ENCODE results near the gene TTI1.

TTI1 gene

DNA sequence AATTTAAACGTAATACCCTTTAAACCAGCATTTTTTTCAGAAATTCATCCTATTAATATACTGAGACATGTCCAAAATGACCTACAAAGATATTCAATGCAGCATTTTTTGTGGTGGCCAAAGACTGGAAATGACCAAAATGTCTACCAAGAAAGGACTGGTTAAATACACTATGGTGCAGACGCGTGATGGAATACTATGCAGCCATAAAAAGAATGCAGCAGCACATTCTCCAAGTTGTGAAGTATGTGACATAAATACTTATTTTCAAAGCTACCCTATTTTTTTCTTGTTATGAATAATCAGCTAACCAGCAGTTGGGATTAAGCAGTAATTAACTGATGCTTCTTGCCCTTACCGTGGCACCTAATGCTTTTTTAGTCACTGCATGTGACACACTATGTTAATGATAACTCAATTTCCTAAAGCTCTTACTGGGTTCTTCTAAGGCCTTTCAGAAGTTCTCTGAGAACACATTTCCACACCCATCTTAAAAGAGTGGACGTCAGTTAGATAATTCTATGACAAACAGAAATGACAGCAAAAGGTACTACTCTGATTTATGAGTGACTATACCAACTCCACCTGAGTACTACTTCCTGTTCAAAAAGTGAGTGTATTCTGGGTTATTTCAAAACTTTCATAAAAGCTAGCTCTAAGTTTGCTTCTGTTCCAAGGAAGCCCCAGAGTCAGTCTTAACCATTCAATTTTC is 24.9 kb downstream of the TTI1 start:
- no peak for DNase-seq

DNA sequence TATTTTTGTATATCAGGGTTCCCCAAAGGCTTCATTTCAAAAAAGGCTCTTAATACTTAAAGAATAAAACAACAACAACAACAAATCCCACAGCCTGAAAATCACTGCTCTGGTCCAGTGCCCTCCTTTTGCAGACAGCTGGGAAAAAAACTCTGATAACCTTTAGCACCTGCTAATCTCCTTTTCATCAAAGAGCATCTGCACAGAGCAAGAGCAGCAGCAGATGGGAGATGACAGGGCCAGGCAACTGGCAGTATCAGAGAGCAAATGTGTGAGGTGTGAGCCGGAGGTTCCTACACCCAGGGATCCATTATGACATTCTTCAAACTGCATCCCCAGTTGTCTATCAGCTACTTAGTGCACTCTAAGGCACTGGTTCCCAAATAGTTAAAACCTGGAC is 25.7 kb downstream of the TTI1 start:
- peak; percentile 29 to 90 for DNase-seq

DNA sequence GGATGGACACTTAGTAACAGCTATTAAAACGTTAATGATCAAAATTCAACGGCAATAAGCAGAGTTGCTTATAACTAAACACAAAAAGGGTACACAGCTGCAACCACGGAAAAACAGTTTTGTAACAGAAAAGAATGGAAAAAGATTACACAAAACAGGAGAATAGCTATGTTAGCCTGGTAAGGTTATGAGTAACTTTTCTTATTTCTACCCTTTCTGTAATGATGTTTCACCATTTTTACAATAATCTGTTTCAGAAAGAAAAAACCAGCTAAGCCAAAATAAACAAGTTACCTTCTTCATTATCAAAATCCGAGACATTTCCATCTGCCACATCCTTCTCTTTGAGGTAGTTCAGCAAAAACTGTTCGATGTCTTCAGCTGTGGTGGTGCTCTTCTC is 27.4 kb downstream of the TTI1 start:
- DNase-seq = no peak

DNA sequence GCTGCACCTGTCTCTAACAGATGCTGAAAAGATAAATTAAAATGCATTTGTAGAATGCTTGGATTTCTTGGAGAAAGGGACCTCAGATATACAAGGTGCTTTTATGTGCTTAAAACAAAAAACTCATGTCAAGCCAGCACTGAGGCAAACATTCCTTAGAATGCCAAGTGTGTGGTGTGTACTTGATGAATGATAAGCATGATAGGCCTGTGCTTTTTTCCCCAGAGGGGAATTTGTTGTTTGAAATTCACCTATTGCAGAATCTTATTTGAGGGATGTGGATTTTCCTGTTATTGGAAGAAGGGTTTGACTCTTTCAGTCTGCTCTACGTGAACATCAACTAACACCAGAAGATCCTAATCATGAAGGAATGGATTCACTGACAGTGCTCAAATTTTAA is 28.8 kb downstream of the TTI1 start:
- no peak for DNase-seq

DNA sequence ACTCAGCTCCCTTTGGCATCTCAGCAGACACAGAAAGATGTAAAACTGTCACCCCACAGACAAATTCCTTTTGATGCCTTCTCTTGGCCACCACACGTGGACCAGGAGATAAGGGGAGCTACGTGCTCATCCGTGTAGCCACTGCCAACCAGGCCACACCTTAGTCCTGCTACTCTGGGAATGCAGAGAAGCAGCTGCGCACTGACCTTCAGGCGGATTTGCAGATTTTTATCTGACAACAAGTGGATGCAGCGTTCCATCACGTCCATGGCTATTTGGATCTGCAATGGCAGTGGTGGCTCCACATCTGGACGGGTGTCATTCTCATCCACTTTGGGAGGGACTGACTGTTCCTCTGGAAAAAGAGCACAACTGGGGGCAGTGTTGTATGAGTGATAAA is 30.8 kb downstream of the TTI1 start:
- no peak for DNase-seq

DNA sequence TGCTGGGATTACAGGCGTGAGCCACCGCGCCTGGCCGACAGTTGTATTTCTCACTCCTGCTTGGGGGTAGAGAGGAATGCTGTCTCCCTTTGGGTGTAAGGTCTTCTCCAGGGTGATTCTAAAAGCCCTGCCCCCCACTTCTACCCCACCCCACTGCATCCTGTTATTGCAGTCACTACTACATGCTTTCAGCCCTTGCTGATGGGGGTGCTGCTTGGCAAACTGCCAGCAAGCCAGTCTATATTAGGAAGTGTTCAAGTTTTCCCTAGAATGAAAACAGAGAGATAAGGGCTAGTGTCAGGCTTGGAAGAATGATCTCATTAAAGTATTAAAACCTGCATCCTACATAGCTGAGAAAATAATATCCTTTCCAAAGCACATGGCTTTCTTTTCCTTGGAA is 31.3 kb downstream of the TTI1 start:
- no peak for DNase-seq

DNA sequence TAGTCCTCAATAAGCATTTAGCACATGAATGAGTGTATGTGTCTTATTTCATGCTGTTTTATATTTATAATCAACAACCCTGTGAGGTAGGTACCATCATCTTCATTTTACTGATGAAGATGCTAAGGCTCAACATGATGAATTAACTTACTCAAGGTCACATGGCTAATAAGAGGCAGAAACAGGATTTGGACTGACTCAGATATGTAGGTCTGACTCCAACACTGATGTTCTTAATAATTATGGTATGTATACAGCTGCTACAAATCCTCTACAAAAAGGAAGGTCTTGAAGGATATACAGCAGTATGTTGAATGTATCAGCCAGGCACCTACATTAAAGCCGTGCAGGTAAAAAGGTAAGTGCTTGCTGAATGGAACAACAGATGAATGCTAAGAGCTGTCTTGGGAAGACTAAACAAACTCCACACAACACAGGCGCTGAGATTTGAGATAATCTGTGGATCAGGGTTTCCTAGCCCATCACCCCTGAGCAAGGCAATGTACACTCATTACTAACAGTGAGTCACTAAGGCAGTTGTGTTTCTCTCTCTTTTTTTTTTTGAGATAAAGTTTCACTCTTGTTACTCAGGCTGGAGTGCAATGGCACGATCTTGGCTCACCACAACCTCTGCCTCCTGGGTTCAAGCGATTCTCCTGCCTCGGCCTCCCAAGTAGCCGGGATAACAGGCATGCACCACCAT is 31.9 kb downstream of the TTI1 start:
- DNase-seq = no peak

DNA sequence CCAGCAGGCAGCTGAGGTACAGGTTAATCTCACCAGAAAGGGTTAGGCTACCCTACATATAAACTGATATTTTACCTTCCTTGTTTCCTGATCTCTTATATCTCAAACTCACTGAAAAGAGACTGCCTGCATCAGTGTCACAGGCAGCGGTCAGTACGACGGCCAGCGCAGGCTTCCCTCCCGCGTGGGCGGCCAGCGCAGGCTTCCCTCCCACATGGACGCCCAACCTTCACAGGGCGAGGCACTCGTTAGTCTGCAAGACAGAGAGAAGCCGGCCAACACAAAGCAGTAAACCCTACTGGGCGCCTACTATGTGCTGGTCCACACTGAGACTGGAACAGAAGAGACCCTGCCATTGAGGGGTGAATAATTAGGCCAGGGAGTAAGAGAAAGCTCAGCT is 33.0 kb downstream of the TTI1 start:
- DNase-seq = no peak

DNA sequence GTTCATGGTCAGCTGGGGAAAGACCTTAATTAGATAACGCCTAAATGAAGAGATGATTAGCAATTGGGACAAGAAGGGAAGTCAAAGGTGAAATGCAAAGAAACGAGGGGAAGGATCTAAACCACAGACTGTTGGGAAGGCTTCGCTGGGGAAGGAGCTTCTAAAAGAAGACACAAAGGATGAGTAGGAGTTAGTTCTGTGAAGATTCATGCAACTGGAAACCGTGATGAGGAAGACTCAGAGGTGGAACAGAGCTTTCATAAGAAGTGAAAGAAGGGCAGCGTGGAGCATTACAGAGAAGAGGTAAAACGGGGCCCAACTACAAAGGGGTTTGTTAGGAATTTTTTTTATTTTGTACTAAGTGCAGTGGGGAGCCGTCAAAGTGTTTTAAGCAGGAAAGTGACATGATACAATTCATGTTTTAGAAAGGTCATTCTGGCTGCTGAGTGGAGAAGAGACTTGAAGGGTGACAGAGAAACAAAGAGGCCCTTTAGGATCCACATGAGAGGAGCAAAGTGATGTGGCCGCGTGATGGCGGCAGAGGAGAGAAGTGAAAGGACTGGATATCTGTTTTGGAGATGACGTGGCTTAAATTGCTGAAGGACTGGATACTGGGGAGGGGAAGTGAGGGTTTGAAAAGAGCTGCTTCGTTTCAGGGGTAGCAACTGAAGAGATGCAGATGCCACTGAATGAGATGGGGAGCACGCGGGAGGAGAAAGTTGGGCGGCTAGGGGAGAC is 33.6 kb downstream of the TTI1 start:
- DNase-seq = no peak

DNA sequence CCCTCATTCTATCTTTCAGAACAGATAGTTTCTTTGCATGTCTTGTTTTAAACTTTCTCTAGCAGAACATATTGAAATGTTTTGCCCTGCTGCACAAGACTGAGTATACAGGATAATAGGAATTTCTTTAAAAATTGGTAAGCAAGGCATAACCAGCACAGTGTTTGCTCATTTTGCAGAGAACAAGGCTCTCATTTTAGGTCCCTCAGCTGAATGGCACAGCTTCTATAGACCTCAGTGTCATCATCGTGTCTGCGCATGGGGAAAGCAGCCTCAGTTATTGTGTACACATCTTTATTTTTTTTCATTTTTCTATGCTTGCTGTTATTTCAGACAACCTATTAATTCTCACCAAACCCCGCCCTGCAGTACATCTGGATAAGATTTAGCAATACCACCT is 35.7 kb downstream of the TTI1 start:
- DNase-seq = no peak

DNA sequence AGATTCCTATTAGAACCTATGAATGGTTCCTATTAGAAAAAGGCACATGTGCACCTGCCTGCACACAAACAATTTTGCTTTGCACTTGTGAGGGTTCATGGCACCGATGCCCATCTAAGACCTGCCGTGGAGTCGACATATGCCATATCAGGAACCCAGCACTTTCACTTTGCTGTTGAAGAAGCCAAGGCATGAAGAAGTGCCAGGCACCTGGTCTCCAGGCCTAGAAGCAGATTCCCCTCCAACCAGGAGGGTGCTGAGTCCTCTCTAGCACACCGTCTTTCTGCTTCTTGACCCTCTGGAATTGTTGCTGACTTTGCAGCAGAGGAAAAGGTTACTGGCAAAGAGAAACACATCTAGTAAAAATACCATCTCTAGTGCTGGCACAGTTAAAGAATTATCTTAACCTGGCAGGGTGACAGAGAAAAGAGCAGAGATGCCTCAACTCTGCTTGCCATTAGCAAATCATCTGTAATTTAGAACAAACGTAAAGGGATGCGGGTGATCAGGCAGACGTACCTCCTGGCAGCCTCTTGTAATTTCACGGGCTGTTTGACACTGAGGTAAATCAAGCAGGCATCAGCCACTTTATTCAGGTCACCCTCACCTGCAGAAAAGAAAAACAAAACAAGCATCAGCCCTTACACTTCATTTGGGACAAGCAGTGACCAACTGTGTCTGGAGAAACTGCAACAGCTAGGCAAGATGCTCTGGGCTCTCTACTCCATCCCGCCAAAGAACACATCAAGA is 37.2 kb downstream of the TTI1 start:
- no peak for DNase-seq

DNA sequence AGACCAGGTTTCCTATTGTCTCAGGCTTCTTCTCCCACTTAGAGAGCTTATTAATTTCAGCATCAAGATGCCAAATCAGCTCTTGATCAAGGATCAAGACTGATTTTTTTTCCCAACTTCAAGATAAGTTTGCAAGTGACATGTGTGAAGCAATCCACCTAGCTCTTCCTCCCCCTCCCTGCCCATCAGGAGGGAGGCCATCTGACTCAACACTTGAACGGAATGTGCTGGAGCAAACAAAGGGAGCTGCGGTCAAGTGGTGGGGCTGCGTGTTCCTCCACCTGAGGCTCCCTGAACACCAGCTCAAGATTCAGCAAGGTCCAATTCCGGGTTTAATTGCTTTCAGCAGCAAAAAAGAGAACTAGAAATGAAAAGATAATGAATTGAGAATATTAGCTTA is 38.7 kb downstream of the TTI1 start:
- DNase-seq = peak; percentile 67 to 84

DNA sequence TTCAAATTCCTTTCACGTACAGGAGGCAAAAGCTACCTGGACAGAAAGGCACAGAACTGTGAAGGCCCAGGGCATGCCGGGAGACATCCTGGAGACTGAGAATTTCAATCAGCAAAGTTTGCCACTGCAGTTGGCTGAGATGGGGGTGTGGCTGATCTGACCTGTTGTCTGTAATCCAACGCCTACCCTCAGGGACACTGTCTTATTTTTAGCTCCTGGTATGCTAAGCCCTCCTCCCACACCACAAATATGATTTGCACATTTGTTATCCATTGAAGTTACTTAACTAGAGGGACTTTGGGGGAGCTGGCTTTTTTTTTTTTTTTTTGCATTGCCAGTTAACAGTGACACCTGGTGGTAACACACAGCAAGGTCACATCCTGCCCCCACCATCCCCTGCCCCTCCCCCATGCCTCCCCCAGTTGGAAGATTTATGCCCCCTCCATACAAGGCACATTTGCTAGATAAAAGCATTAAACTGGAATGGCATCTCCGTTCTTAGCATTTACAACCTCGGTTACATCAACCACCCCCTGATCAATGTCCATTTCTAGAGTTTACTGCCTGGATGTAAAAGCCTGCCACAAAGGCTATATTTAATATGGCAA is 40.4 kb downstream of the TTI1 start:
- peak; percentile 22 to 55 for DNase-seq

DNA sequence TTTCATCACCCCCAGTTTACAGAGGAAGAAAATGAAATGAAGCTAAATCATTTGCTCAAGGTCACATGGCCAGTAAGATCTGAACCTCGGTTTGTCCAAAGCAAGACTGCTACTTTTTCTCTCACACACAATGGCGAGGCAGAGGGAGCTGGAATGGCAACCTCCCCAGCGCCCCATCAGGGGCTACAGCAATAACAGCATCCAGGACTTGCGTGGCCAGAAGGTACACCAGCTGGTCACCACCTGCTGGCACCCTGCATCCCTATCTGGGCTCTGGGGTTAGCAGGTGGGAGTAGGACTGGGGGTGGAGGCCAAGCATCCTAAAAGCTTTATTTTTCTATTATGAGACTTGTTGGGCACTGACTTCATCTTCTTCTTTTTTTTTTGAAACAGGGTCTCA is 41.3 kb downstream of the TTI1 start:
- DNase-seq = peak; percentile 69 to 93

DNA sequence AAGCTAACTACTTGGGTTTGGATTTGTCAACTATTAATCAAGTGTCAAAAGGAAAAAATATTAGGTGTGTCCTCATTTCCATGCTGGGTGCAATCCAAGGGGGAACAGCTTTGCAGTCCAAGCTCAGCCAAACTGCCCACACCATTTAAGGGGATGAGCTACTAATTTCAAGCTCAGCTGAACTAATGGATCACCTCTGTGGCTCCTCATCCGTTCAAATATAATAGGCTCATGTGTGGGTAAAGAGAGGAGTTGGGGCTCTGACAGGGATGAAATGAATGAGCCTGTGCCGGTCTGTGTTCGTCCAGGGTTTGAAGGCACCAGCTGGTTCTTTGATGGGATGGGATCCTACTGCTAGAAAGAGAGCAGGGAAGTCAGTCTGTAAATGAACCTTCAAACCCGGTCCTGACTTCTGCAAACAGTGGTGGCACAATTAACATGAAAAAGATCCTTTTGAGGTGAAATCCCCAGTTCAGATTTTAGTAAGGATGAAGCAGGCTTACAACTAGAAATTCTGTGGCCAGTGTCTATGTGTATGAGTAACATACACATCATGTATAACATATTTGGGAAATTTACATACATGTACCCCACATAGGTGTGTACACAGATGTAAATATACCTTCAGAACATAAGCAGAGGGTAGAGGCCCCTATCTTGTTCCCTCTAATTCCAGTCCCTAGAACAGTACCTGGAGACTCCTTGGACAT is 41.9 kb downstream of the TTI1 start:
- DNase-seq = peak; percentile 38 to 47

DNA sequence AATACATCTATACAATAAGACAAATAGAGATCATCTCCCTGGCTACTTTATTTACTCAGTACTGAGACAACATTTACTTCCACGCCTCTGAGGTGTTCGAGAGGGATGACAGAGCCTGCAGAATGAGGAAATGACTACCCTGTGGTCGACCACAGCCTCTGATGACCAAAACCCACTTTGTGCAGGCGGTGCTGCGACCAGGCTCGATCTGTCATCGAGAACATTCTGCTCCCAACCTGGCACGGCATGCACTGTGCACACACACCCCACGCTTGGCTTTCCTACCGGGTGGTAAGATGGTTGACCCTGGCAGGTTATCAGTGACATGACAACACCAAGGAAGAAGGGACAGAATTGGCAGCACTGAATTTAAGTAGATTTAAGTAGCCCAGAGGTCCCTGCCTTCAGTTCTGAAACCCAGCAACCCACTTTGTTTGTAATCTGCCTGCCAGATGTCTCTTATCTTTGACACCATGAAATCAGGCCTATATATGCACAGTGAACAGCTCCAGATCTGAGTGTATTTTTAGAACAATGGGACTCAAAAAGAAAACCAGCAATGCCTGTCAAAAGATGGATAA is 42.6 kb downstream of the TTI1 start:
- DNase-seq = peak; percentile 38 to 81

DNA sequence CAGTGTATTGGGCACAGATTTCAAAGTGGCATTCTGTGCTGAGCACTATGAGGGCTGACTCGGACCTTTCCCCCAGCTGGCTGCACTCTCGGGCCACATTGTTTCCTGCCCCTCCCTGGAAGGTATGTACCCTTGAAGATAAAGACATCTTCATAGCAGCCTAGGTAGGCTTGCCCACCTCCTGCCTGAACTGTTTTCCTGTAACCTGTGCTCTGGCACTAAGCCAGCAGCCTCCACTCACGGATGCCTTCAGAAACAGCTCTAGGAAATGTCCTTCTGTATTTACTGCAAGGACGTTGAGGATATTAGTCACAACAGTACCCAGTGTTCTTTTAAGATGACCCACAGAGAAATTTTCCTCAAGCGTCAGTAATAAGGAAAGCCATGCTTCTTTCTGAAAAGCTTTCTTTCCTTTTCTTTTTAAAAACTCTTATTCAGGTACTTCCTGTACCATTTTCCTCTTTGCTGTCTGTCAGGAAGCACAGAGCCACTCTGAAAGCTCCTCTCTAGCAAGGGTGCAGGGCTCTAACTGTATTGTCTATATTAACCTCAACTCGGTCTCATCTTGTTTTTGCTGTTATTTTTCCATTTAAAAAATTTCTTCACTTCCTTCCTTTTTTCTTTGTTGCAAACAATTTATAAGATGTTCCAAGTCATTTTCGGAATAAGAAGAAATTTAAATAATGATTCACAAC is 43.5 kb downstream of the TTI1 start:
- no peak for DNase-seq

DNA sequence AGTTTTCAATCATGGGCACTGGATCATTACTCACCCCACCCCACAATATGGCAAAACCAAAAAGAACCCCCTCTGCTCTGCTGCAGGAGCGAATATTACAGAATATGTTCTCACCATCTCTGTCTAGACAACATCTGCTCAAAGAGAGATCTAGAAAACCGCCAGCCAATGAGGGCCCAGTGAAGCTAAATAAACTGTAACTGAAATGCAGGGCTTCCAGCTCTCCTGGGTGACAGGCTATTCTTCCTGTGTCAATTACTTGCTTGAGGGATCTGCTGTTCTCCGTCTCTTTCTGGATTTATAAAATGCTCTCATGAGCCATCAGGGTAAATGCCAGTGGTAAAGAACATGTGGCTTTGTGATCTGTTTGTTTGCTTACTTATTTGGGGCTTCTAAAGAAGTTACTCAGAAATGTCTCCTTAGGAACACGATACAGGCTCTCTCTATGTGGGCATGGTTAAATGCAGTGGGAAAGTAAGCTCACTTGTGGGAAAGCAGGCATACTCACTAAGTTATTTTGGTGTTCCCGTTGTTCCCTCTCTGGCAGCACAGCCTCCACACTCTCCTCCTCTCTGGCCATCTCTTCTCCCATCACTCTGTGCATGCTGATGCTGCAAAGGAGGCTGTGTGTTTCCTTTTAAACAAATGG is 44.8 kb downstream of the TTI1 start:
- DNase-seq = peak in 1 of 2 experiments; percentile 25

DNA sequence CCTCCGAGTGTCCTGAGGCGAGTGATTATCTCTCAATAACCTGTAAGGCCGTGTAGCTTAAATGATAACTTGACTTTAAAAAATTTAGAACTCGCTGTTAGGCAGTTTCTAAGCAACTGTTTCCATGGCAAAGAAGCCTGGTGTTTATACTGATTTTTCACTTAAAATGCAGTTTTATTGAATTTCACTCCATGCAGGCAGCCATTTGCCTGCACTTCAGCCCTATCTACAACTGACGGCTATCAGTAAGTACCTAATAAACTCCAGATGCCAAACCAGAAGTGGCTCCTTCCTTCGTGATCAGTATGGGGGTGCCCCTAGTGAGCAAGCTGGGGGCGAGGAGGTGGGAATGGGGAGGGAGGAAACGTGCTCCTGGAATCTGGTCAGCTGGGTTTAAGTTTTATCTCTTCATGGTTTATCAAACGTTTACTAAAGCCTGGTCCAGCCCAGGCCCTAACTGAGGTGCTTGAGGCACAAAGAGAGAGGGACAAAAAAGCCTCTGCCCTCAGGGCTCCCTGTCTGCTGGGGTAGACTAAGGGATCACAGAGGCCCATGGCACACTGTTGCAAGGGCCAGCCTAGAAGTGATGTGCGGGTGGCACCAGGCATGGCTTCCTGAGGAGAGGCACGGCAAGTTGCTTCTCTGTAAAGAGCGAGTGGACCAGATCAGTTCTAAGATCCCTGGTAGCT is 45.5 kb downstream of the TTI1 start:
- peak in 1 of 2 experiments; percentile 75 for DNase-seq

Measured in NCI-H524 (cell line).